GM19455 (cell line): ENCODE measurements around the gene DLX2.

Experiments
- ATAC-seq: cut with Tn5 transposase; IDR thresholded peaks from one replicate; pipeline ENCODE4 v1.9.1; 2021; ENCODE audit not compliant: unreplicated experiment

Gene DLX2

GRCh38 chr2:172094294-172095145 lies 8.2 kb downstream of the DLX2 start:
- no peak for ATAC-seq

- no peak for ATAC-seq
Observed at GRCh38 chr2:172093416-172094293, 9.0 kb downstream of the DLX2 start.

GRCh38 chr2:172092716-172093415 lies 9.8 kb downstream of the DLX2 start:
- ATAC-seq = no peak

- ATAC-seq = no peak
Observed at GRCh38 chr2:172091761-172092566, 10.7 kb downstream of the DLX2 start.

- no peak for ATAC-seq
Observed at GRCh38 chr2:172091000-172091641, 11.6 kb downstream of the DLX2 start.

- ATAC-seq = no peak
Observed at GRCh38 chr2:172090044-172090961, 12.4 kb downstream of the DLX2 start.

- no peak for ATAC-seq
Observed at GRCh38 chr2:172089633-172090032, 13.1 kb downstream of the DLX2 start.

GRCh38 chr2:172089005-172089504 lies 13.6 kb downstream of the DLX2 start:
- no peak for ATAC-seq

GRCh38 chr2:172088245-172089004 lies 14.3 kb downstream of the DLX2 start:
- ATAC-seq = no peak

- ATAC-seq = no peak
Observed at GRCh38 chr2:172087780-172088244, 14.9 kb downstream of the DLX2 start.

- ATAC-seq = no peak
Observed at GRCh38 chr2:172087207-172087779, 15.4 kb downstream of the DLX2 start.

- ATAC-seq = no peak
Observed at GRCh38 chr2:172086241-172087206, 16.2 kb downstream of the DLX2 start.

GRCh38 chr2:172085460-172086159 lies 17.1 kb downstream of the DLX2 start, which contains the start of gene DLX1:
Gene DLX1, plus strand, starts transcription at chr2:172085507. Its CDS starts 171 bp downstream, at chr2:172085678.
- peak; percentile 14 for ATAC-seq

- ATAC-seq = peak; percentile 83
Observed at GRCh38 chr2:172084645-172085459, 17.8 kb downstream of the DLX2 start.

- ATAC-seq = no peak
Observed at GRCh38 chr2:172084395-172084644, 18.4 kb downstream of the DLX2 start.
